Panc1 (cell line): ENCODE data around the gene KIAA1958. TPM values are rescaled to one million over a fixed set of nuclear protein-coding genes. Genes with fewer than 3 reads are reported as not detected.

Experiments
- ATAC-seq: fragments of 200-7000 bp; cut with Tn5 transposase; 2 replicates; pipeline ENCODE4 v1.9.1; 2020; ENCODE audit warnings: mild to moderate bottlenecking, moderate library complexity
- BruUV-seq: library from RNA; stranded (reverse); fragments of 400-500 nt; replicated peaks from 2 replicates; lab custom pipeline; 2021; lab: Mats Ljungman, UMichigan
- CTCF ChIA-PET: fragments of 300-600 bp; sonication (Branson Sonifier 250); formaldehyde crosslinking; loops from one replicate; lab custom pipeline; 2022; ENCODE audit warnings: antibody characterized with exemption; lab: Charles Lee
- POLR2A ChIA-PET: fragments of 300-600 bp; sonication (Branson Sonifier 250); formaldehyde crosslinking; loops from one replicate; lab custom pipeline; 2022; ENCODE audit warnings: antibody characterized with exemption; lab: Charles Lee
- DNase-seq: peaks from one replicate; pipeline ENCODE4 v3.0.0-alpha.2; 2010; ENCODE audit warnings: low read depth, low spot score
- H3K27ac ChIP-seq: 2 replicates; pipeline ENCODE4 v1.5.1; 2011; ENCODE audit warnings: mild to moderate bottlenecking, low read length, inconsistent platforms
- H3K27me3 ChIP-seq: fragments of 200-500 bp; sonication (Bioruptor generic); 2 replicates; pipeline ENCODE4 v1.6.0; 2014; ENCODE audit warnings: low read length, inconsistent platforms; ENCODE audit not compliant: control insufficient read depth, insufficient read depth
- H3K36me3 ChIP-seq: fragments of 200-500 bp; sonication (Bioruptor generic); 2 replicates; pipeline ENCODE4 v1.5.1; 2014; ENCODE audit warnings: inconsistent platforms, mild to moderate bottlenecking, low read length, moderate library complexity; ENCODE audit not compliant: control insufficient read depth, insufficient read depth
- H3K4me1 ChIP-seq: 2 replicates; pipeline ENCODE4 v1.5.1; 2011; ENCODE audit warnings: inconsistent platforms, mild to moderate bottlenecking, low read length, moderate library complexity; ENCODE audit not compliant: control insufficient read depth, insufficient read depth
- H3K4me3 ChIP-seq, 2 experiments: 2 replicates each; pipeline ENCODE4 v1.5.1; 2011 to 2012; ENCODE audit warnings: low read depth in 2 of 2, low read length in 2 of 2, mild to moderate bottlenecking in 2 of 2, inconsistent platforms in 1 of 2, moderate library complexity in 1 of 2
- H3K9me3 ChIP-seq: fragments of 200-500 bp; sonication (Bioruptor generic); 2 replicates; pipeline ENCODE4 v1.5.1; 2014; ENCODE audit warnings: low read depth, mild to moderate bottlenecking, inconsistent platforms, low read length, moderate library complexity; ENCODE audit not compliant: control insufficient read depth, insufficient read depth
- POLR2AphosphoS5 ChIP-seq: IDR thresholded peaks from 2 replicates; pipeline ENCODE4 v1.6.1; 2012; ENCODE audit warnings: mild to moderate bottlenecking, low read depth, low read length, moderate library complexity
- REST ChIP-seq, 2 experiments: IDR thresholded peaks; 2 replicates each; pipeline ENCODE4 v1.6.1; 2011 to 2012; ENCODE audit warnings: low read depth in 2 of 2, control low read depth in 1 of 2, low read length in 1 of 2, mild to moderate bottlenecking in 1 of 2, moderate library complexity in 1 of 2; ENCODE audit not compliant: insufficient read depth in 1 of 2
- SIN3A ChIP-seq: IDR thresholded peaks from 2 replicates; pipeline ENCODE4 v1.6.1; 2012; ENCODE audit warnings: low read depth, mild to moderate bottlenecking, low read length, moderate library complexity, borderline replicate concordance; ENCODE audit not compliant: insufficient read depth
- TCF7L2 ChIP-seq: IDR thresholded peaks from 2 replicates; pipeline ENCODE4 v1.6.1; 2011; ENCODE audit warnings: mild to moderate bottlenecking, low read depth, low read length, inconsistent platforms
- in situ Hi-C: cut with HindIII; loops from 2 replicates; pipeline ENCODE4 v1.10.0; 2016; ENCODE audit warnings: low sequenced_read_pairs, low pct_unique_long_range_greater_than_20kb
- intact Hi-C: fragments of 100-400 bp; cut with micrococcal nuclease; formaldehyde crosslinking; loops from one replicate; pipeline ENCODE4 v1.10.0; 2022; ENCODE audit not compliant: unreplicated experiment
- total RNA-seq: library from RNA; stranded (reverse); gene quantifications from one replicate; pipeline ENCODE4 v1.2.1, GENCODE V29; 2021; ENCODE audit not compliant: unreplicated experiment
- TF ChIP-seq, protein P1 (sequence below): fragments of 450-650 bp; IDR thresholded peaks from 2 replicates; pipeline ENCODE4 v1.5.1; 2017; ENCODE audit warnings: mild to moderate bottlenecking

The KIAA1958 gene
- total RNA-seq, 1 experiment from 2014 or later: 10.4 TPM

DNA sequence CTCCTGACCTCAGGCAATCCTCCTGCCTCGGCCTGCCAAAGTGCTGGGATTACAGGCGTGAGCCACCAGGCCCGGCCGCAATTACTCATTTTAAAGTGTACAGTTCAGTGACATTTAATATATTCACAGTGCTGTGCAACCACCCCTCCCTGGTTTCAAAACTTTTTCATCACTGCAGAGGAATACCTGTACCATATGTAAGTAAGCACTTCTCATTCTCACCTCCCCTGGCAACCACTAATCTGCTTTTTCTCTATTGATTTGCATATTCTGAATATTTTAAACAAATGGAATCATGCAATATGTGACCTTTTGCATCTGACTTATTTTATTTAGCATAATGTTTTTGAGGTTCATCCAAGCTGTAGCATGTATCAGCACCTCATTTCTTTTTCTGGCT is 21.3 kb upstream of the KIAA1958 start:
- Histone ChIP-seq H3K4me3 (no peak overlapping the region), H3K4me1 (no peaks in the 10 kb centered on the region), H3K27ac (no peak overlapping the region), H3K36me3 (peaks cover under 1% of the 10 kb centered on the region; the same call in 1 of the 2 replicates), H3K27me3 (no peaks in the 10 kb centered on the region), H3K9me3 (no peaks in the 10 kb centered on the region)
- POLR2A ChIA-PET: no interaction called here
- CTCF ChIA-PET: no interaction called here
- BruUV-seq: no TSS peak
- in situ Hi-C loops (no loop called here), intact Hi-C loops (no loop called here)
- ATAC-seq: no peak
- TF ChIP-seq, protein P1, sequence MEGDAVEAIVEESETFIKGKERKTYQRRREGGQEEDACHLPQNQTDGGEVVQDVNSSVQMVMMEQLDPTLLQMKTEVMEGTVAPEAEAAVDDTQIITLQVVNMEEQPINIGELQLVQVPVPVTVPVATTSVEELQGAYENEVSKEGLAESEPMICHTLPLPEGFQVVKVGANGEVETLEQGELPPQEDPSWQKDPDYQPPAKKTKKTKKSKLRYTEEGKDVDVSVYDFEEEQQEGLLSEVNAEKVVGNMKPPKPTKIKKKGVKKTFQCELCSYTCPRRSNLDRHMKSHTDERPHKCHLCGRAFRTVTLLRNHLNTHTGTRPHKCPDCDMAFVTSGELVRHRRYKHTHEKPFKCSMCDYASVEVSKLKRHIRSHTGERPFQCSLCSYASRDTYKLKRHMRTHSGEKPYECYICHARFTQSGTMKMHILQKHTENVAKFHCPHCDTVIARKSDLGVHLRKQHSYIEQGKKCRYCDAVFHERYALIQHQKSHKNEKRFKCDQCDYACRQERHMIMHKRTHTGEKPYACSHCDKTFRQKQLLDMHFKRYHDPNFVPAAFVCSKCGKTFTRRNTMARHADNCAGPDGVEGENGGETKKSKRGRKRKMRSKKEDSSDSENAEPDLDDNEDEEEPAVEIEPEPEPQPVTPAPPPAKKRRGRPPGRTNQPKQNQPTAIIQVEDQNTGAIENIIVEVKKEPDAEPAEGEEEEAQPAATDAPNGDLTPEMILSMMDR: no peak
- TF ChIP-seq REST (IDR thresholded peaks at IDR 0.05; ENCODE audit: insufficient read depth in 1 of 2, low read depth in 2 of 2, low read length in 1 of 2) (no peak), TCF7L2 (no peak), SIN3A (no peak), POLR2AphosphoS5 (no peak)
- no peak for DNase-seq

DNA sequence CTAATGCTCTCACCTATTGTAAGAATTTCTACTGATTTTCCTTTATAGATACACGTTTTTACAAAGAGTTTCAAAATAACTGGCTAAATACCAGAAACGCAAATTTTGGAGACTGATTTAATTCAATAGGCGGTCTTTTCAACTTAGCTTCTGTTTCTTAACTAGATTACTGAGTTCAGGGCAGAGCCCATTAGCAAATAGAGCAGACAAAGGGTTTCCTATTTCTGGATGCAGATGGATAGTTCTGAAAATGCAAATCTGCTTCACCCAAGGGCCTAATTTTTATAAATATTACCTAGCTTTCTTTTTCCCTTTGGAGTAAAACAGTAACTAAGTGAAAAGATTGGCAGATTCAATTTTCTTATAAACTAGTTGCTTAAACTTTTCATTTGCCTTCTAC is 13.6 kb upstream of the KIAA1958 start:
- DNase-seq: no peak
- Histone ChIP-seq H3K27me3 (no peaks in the 10 kb centered on the region), H3K36me3 (peaks cover 4% of the 10 kb centered on the region; the same call in 1 of the 2 replicates), H3K9me3 (no peaks in the 10 kb centered on the region), H3K4me1 (no peaks in the 10 kb centered on the region), H3K27ac (no peak overlapping the region), H3K4me3 (no peak overlapping the region)
- in situ Hi-C loops (no loop called here), intact Hi-C loops (no loop called here)
- ATAC-seq: no peak
- no TSS peak for BruUV-seq
- ChIA-PET CTCF (no interaction called here), POLR2A (no interaction called here)
- no peak for TF ChIP-seq POLR2AphosphoS5
- TF ChIP-seq, protein P1: no peak
- no peak for TF ChIP-seq SIN3A
- no peak for TF ChIP-seq TCF7L2
- no peak for TF ChIP-seq REST (IDR thresholded peaks at IDR 0.05; ENCODE audit: insufficient read depth in 1 of 2, low read depth in 2 of 2, low read length in 1 of 2)
